HG02943 (cell line): ENCODE data around the gene FBXO31.
"Not testable (repeated sequence)": the region's sequence is repeated elsewhere in the genome, so short reads cannot be mapped to it uniquely, and the experiment has no call there.

Experiments used
- ATAC-seq: cut with Tn5 transposase; IDR thresholded peaks from one replicate; pipeline ENCODE4 v1.9.1; 2021; ENCODE audit warnings: mild to moderate bottlenecking, low read depth, moderate library complexity; ENCODE audit not compliant: unreplicated experiment

FBXO31 gene

GRCh38 chr16:87345726-87346424 lies 37.7 kb downstream of the FBXO31 start:
- no peak for ATAC-seq

- no peak for ATAC-seq
Observed at GRCh38 chr16:87344931-87345631, 38.5 kb downstream of the FBXO31 start.

GRCh38 chr16:87344165-87344930 lies 39.2 kb downstream of the FBXO31 start:
- no peak for ATAC-seq

- ATAC-seq, result no peak
Observed at GRCh38 chr16:87343753-87344050, 39.9 kb downstream of the FBXO31 start.

GRCh38 chr16:87342978-87343752 lies 40.4 kb downstream of the FBXO31 start:
- ATAC-seq, result no peak

GRCh38 chr16:87342504-87342903 lies 41.1 kb downstream of the FBXO31 start:
- ATAC-seq, result no peak

GRCh38 chr16:87340198-87340597 lies 43.4 kb downstream of the FBXO31 start:
- no peak for ATAC-seq

- not testable (repeated sequence) for ATAC-seq
Observed at GRCh38 chr16:87339724-87340105, 43.9 kb downstream of the FBXO31 start.

GRCh38 chr16:87339086-87339723 lies 44.4 kb downstream of the FBXO31 start:
- ATAC-seq, result no peak

GRCh38 chr16:87338155-87338765 lies 45.3 kb downstream of the FBXO31 start:
- no peak for ATAC-seq

GRCh38 chr16:87337262-87337771 lies 46.3 kb downstream of the FBXO31 start:
- ATAC-seq, result no peak

GRCh38 chr16:87336434-87337240 lies 46.9 kb downstream of the FBXO31 start:
- no peak for ATAC-seq

GRCh38 chr16:87335625-87336433 lies 47.7 kb downstream of the FBXO31 start:
- no peak for ATAC-seq

GRCh38 chr16:87334651-87335624 lies 48.6 kb downstream of the FBXO31 start:
- ATAC-seq, result no peak

- no peak for ATAC-seq
Observed at GRCh38 chr16:87333581-87334331, 49.8 kb downstream of the FBXO31 start.

GRCh38 chr16:87333101-87333500 lies 50.5 kb downstream of the FBXO31 start:
- ATAC-seq, result no peak
